Kidney epithelial cell (primary cell): ENCODE data around the gene RPP30. TPM values are rescaled to one million over a fixed set of nuclear protein-coding genes. Genes with fewer than 3 reads are reported as not detected.
"Not testable (repeated sequence)": the region's sequence is repeated elsewhere in the genome, so short reads cannot be mapped to it uniquely, and the experiment has no call there.

Experiments
- DNase-seq: peaks from one replicate; pipeline ENCODE4 v3.0.0-alpha.2; 2010; ENCODE audit warnings: low read depth
- H3K27me3 ChIP-seq: 2 replicates; pipeline ENCODE4 v1.6.0; 2011; ENCODE audit warnings: low read length; ENCODE audit not compliant: control insufficient read depth, insufficient read depth
- H3K36me3 ChIP-seq: 2 replicates; pipeline ENCODE4 v1.5.1; 2011; ENCODE audit warnings: low read length; ENCODE audit not compliant: control insufficient read depth, insufficient read depth
- H3K4me3 ChIP-seq: 2 replicates; pipeline ENCODE4 v1.5.1; 2011; ENCODE audit warnings: low read depth, mild to moderate bottlenecking, control low read depth, low read length
- total RNA-seq: library from RNA; depleted of rRNA; stranded (reverse); fragments of >200 nt; gene quantifications from 2 replicates; pipeline ENCODE4 v1.2.3, GENCODE V29; 2015
- TF ChIP-seq, protein P1 (sequence below): IDR thresholded peaks from 2 replicates; pipeline ENCODE4 v1.5.1; 2011; ENCODE audit warnings: mild to moderate bottlenecking, moderate library complexity, low read length, control low read depth, inconsistent platforms; ENCODE audit not compliant: insufficient read depth, poor library complexity, severe bottlenecking

Gene RPP30
- total RNA-seq, 1 donor from 2014 or later, result 40.7 TPM

DNA sequence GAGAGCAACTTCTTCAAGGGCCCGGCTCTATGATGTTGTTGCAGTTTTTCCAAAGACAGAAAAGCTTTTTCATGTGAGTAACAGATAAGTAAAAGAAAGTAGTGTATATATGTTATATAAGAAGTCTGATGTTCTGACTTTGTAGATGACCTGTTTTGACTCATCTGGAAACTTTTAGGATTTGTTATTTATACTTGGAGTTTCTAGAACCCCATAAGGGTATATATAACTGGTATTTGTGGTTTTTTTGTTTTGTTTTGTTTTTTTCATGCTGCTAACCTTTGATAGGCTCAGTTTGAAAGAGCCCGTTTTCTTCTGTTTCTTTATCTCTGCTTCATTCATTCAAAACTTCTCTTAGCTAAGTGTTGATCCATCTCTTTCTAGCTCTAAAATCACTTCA lies 7.3 kb downstream of the RPP30 start:
- no peaks in the 10 kb centered on the region for H3K36me3 ChIP-seq
- H3K4me3 ChIP-seq, result no peak overlapping the region
- TF ChIP-seq, protein P1, sequence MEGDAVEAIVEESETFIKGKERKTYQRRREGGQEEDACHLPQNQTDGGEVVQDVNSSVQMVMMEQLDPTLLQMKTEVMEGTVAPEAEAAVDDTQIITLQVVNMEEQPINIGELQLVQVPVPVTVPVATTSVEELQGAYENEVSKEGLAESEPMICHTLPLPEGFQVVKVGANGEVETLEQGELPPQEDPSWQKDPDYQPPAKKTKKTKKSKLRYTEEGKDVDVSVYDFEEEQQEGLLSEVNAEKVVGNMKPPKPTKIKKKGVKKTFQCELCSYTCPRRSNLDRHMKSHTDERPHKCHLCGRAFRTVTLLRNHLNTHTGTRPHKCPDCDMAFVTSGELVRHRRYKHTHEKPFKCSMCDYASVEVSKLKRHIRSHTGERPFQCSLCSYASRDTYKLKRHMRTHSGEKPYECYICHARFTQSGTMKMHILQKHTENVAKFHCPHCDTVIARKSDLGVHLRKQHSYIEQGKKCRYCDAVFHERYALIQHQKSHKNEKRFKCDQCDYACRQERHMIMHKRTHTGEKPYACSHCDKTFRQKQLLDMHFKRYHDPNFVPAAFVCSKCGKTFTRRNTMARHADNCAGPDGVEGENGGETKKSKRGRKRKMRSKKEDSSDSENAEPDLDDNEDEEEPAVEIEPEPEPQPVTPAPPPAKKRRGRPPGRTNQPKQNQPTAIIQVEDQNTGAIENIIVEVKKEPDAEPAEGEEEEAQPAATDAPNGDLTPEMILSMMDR, result no peak
- no peaks in the 10 kb centered on the region for H3K27me3 ChIP-seq
- DNase-seq, result no peak

DNA sequence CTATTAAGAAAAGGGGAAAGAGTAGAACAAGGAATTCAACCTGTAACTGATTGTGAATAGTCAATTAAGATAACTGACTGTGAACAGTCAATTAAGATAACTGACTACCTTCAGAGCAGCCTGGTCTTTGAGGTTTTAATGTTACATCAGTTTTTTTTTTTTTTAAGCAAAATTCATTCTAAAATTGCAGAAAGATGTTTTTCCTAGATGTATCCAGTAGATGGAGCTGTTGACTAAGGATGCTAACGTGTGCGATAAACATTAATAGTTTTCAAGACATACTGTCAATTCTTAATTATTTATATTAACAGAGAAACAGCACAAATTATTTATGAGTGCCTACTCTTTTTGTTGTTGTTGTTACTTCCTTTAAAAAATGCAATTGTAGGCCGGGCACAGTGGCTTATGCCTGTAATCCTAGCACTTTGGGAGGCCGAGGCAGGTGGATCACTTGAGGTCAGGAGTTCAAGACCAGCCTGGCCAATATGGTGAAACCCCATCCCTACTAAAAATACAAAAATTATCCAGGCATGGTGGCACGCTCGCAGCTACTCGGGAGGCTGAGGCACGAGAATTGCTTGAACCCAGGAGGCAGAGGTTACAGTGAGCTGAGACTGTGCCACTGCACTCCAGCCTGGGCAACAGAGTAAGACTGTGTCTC lies 8.4 kb downstream of the RPP30 start:
- DNase-seq, result not testable (repeated sequence)

DNA sequence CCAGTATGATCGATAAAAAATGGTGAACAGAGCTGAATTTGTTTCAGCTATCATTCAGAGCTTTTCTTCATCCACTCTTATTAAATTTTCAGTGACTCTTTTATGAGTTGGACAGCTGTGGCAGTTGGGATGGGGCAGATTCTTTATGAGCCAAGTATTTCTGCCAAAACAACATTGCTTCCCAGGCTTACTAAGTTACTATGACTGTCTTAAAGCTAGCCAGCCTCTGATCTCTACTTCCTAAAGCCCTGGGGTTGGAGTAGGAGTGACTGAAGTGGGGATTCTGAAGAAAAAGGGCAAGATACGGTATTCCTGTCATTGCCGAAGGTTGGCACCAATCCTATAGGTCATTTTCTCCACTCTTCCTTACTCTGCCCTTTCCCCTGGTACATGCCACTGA lies 12.7 kb downstream of the RPP30 start:
- H3K27me3 ChIP-seq, result no peaks in the 10 kb centered on the region
- TF ChIP-seq, protein P1, result no peak
- H3K36me3 ChIP-seq, result peaks cover 1% of the 10 kb centered on the region
- H3K4me3 ChIP-seq, result no peak overlapping the region
- no peak for DNase-seq

More for the DNA sequence above, 8.4 kb downstream of the RPP30 start:
- H3K36me3 ChIP-seq, H3K27me3 ChIP-seq, H3K4me3 ChIP-seq: not testable (repeated sequence)
- TF ChIP-seq, protein P1, result peak; percentile 51

DNA sequence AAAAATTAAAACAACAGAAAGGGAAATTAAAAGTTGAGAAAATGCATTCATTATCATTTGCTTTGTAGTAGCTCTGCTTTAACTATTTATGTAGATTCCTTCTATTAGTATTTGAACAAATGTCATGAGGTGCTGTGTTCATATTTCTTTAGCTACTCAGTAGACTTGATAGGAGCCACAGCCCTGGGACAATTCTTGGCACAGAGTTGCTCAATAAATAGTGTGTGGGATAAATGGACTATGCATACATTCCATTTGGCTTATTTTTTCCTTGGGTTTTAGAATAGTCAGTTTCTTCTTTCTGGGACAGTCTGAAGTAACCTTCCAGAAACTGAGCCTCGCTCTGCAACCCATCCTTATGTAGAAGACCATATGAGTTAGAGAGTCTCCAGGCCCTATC lies 13.4 kb downstream of the RPP30 start:
- no peak for DNase-seq
- Histone ChIP-seq H3K27me3 (no peaks in the 10 kb centered on the region), H3K4me3 (no peak overlapping the region), H3K36me3 (peaks cover 1% of the 10 kb centered on the region)
- TF ChIP-seq, protein P1, result no peak

DNA sequence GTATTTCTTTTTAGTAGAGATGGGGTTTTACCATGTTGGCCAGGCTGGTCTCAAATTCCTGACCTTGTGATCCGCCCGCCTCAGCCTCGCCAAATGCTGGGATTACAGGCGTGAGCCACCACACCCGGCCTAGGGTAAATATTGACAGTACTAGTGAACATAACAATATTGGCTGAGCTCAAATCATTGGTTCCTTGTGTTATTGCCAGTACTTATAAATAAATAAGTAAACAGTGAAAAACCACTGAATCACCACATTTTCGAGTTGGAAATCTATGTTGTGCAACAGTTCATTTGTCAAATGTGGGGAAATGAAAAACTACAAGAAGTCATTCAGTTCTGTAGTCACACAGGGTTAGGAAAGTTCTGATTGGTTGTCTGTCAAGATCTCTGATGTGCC lies 15.8 kb downstream of the RPP30 start:
- TF ChIP-seq, protein P1, result no peak
- H3K36me3 ChIP-seq, result peaks cover 1% of the 10 kb centered on the region
- DNase-seq, result no peak

DNA sequence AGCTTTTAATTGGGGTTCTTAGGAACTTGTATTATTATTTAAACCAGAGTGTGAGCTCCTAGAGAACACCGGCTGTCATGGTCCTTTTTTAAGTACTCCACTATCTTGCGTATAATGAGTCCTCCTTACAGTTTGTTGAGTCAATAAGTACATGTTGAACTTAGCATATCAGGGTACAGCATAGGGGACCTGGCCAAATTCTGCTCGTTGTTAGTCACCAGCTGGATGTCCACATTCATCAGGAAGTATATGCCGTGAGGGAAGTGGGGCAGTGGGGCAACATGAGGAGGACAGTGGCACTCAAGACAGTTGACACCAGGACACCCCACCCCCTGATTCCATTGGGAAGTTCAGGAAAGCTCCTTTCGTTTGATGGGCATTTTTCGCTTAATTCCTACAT lies 16.6 kb downstream of the RPP30 start:
- DNase-seq, result no peak
- no peaks in the 10 kb centered on the region for H3K27me3 ChIP-seq
- H3K36me3 ChIP-seq, result peaks cover 1% of the 10 kb centered on the region
- H3K4me3 ChIP-seq, result no peak overlapping the region
- TF ChIP-seq, protein P1, result no peak

More for the DNA sequence above, 15.8 kb downstream of the RPP30 start:
- Histone ChIP-seq H3K27me3 (no peaks in the 10 kb centered on the region), H3K4me3 (no peak overlapping the region)
